Measurements from ENCODE around the gene TDRD12. TPM values are rescaled to one million over a fixed set of nuclear protein-coding genes. Genes with fewer than 3 reads are reported as not detected.

TDRD12 gene, protein sequence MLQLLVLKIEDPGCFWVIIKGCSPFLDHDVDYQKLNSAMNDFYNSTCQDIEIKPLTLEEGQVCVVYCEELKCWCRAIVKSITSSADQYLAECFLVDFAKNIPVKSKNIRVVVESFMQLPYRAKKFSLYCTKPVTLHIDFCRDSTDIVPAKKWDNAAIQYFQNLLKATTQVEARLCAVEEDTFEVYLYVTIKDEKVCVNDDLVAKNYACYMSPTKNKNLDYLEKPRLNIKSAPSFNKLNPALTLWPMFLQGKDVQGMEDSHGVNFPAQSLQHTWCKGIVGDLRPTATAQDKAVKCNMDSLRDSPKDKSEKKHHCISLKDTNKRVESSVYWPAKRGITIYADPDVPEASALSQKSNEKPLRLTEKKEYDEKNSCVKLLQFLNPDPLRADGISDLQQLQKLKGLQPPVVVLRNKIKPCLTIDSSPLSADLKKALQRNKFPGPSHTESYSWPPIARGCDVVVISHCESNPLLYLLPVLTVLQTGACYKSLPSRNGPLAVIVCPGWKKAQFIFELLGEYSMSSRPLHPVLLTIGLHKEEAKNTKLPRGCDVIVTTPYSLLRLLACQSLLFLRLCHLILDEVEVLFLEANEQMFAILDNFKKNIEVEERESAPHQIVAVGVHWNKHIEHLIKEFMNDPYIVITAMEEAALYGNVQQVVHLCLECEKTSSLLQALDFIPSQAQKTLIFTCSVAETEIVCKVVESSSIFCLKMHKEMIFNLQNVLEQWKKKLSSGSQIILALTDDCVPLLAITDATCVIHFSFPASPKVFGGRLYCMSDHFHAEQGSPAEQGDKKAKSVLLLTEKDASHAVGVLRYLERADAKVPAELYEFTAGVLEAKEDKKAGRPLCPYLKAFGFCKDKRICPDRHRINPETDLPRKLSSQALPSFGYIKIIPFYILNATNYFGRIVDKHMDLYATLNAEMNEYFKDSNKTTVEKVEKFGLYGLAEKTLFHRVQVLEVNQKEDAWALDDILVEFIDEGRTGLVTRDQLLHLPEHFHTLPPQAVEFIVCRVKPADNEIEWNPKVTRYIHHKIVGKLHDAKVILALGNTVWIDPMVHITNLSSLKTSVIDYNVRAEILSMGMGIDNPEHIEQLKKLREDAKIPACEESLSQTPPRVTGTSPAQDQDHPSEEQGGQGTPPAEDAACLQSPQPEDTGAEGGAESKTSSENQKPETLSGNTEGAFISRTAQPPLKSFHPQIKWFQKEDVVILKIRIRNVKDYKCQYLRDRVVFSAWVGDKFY (N-terminal part only)
- total RNA-seq (ENCODE audit: unreplicated experiment), result not detected
- long read RNA-seq, result 0 reads

DNA sequence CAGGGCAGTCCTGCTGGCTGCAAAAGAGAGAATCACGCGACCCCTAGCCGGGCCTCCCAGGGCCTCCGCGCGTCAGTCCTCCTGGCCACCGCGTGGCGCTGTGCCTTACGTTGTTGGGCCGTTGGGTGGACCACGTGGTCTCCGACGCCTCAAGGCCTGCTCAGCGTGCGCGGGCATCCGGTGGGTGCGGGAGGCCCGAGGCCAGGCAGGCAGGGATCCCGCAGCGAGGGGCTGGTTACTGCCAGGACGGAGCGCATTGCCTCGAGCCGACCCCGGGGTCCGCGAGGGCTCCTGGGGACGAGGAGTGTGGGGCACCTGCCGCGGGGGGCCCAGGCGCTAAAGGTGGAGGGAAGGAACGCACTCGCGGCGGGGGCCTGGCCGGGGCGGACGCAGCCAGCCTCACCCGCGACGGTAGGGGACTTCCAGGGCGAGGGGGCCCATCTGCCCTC, at the start of gene TDRD12:
Gene TDRD12 (plus strand): TSS at position 157 of the 449 bp plus-strand sequence. CDS start 306 bp downstream, outside the sequence.
- Mint-ChIP-seq H3K4me1 (ENCODE audit: low read depth, unreplicated experiment) (no peaks in the 10 kb centered on the region), H3K9me3 (ENCODE audit: unreplicated experiment) (peaks cover 2% of the 10 kb centered on the region), H3K4me3 (ENCODE audit: unreplicated experiment) (no peak within 1 kb of the TSS), H3K27me3 (ENCODE audit: unreplicated experiment) (peaks cover 5% of the 10 kb centered on the region), H3K36me3 (ENCODE audit: unreplicated experiment) (no peaks in the 10 kb centered on the region), H3K27ac (ENCODE audit: unreplicated experiment) (no peak within 1 kb of the TSS)
- TF ChIP-seq, protein P1, sequence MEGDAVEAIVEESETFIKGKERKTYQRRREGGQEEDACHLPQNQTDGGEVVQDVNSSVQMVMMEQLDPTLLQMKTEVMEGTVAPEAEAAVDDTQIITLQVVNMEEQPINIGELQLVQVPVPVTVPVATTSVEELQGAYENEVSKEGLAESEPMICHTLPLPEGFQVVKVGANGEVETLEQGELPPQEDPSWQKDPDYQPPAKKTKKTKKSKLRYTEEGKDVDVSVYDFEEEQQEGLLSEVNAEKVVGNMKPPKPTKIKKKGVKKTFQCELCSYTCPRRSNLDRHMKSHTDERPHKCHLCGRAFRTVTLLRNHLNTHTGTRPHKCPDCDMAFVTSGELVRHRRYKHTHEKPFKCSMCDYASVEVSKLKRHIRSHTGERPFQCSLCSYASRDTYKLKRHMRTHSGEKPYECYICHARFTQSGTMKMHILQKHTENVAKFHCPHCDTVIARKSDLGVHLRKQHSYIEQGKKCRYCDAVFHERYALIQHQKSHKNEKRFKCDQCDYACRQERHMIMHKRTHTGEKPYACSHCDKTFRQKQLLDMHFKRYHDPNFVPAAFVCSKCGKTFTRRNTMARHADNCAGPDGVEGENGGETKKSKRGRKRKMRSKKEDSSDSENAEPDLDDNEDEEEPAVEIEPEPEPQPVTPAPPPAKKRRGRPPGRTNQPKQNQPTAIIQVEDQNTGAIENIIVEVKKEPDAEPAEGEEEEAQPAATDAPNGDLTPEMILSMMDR (IDR thresholded peaks at IDR 0.05; ENCODE audit: partially characterized antibody, unreplicated experiment), result no peak
- no peak for DNase-seq

DNA sequence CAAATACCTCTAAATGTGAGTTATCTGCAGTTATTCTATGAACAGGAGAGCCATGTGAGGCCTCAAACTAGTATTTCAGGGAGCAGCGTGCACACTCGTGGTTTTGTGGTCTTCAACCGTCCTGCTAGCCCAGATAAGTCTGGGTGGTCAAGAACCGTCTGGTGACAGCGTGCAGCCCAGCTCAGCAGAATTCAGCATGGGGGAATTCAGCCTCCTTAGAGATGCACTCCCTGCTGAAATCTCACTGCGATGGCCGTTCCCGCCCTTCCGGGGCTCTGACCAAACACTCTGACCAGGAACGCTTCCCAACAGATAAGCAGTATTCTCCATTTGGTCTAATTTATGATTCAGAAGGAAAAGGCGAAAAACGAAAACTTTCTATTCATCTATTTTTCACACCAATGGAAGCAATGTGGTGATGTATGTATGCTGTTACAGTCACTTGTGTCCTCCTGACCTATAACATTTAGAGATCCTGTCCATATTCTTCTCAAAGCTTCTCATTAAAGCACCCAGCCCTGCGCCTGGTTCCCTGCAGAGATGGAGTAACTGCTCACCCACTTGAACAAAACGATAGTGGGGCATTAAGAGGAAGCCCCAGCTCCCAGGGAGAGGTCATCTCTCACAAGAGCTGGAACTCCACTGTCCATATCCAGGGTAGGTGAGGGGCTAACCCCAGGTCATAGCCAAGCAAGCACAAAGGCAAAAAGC, 47.5 kb upstream of the TDRD12 start:
- Mint-ChIP-seq H3K4me3 (ENCODE audit: unreplicated experiment) (no peak overlapping the region), H3K27ac (ENCODE audit: unreplicated experiment) (no peak overlapping the region)

DNA sequence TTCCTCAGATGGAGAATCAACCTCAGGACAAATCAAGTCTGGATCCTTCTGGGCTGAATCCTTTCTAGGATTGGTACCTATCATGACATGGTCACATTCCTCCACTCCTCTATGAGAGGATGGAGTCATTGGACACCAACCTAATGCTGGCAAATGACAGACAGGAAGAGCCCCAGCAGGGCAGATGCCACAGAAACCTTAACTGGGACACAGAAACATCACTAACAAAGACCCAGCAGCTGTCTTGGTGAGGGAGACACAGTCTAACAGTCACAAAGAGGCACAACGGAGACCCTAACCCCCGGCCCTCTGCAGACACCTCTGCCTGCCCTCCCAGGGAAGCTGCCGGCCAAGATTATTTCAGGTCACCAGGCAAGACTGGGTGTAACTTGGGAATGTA, 46.7 kb upstream of the TDRD12 start:
- TF ChIP-seq, protein P1 (IDR thresholded peaks at IDR 0.05; ENCODE audit: partially characterized antibody, unreplicated experiment), result no peak
- Mint-ChIP-seq H3K36me3 (ENCODE audit: unreplicated experiment) (no peaks in the 10 kb centered on the region), H3K27me3 (ENCODE audit: unreplicated experiment) (peaks cover 10% of the 10 kb centered on the region), H3K9me3 (ENCODE audit: unreplicated experiment) (peaks cover 1% of the 10 kb centered on the region), H3K27ac (ENCODE audit: unreplicated experiment) (no peak overlapping the region), H3K4me3 (ENCODE audit: unreplicated experiment) (peak overlapping the region; percentile 57), H3K4me1 (ENCODE audit: low read depth, unreplicated experiment) (peaks cover 2% of the 10 kb centered on the region)
- no peak for DNase-seq

More for the DNA sequence above, 47.5 kb upstream of the TDRD12 start:
- Mint-ChIP-seq H3K4me1 (ENCODE audit: low read depth, unreplicated experiment) (peaks cover 2% of the 10 kb centered on the region), H3K36me3 (ENCODE audit: unreplicated experiment) (no peaks in the 10 kb centered on the region), H3K27me3 (ENCODE audit: unreplicated experiment) (peaks cover 6% of the 10 kb centered on the region), H3K9me3 (ENCODE audit: unreplicated experiment) (peaks cover 1% of the 10 kb centered on the region)
- TF ChIP-seq, protein P1 (IDR thresholded peaks at IDR 0.05; ENCODE audit: partially characterized antibody, unreplicated experiment), result no peak
- DNase-seq, result no peak

DNA sequence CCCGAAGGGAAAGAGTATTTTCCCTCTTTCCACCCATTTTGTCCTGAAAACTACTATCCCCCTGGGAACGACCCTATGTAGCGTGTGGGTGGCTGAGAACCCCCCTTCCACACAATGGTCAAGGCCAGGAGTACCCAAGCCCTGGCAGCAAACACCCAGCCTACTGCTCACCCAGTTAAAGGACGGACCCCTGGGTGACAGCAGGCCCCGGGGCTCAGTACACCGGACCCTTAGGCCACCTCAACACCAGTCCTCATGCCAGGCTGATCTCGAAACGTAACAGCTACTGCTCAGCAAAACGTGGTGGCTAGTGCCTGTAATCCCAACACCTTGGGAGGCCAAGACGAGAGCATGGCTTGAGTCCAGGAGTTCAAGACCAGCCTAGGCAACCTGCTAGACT, 46.0 kb upstream of the TDRD12 start:
- peaks cover 10% of the 10 kb centered on the region for H3K27me3 Mint-ChIP-seq (ENCODE audit: unreplicated experiment)

More for the DNA sequence above, 46.0 kb upstream of the TDRD12 start:
- Mint-ChIP-seq H3K36me3 (ENCODE audit: unreplicated experiment) (no peaks in the 10 kb centered on the region), H3K4me3 (ENCODE audit: unreplicated experiment) (no peak overlapping the region), H3K27ac (ENCODE audit: unreplicated experiment) (no peak overlapping the region), H3K4me1 (ENCODE audit: low read depth, unreplicated experiment) (peaks cover 2% of the 10 kb centered on the region), H3K9me3 (ENCODE audit: unreplicated experiment) (peaks cover 1% of the 10 kb centered on the region)
- no peak for DNase-seq
- TF ChIP-seq, protein P1 (IDR thresholded peaks at IDR 0.05; ENCODE audit: partially characterized antibody, unreplicated experiment), result no peak
